ENCODE results near the gene SLC8A1.

SLC8A1 gene

DNA sequence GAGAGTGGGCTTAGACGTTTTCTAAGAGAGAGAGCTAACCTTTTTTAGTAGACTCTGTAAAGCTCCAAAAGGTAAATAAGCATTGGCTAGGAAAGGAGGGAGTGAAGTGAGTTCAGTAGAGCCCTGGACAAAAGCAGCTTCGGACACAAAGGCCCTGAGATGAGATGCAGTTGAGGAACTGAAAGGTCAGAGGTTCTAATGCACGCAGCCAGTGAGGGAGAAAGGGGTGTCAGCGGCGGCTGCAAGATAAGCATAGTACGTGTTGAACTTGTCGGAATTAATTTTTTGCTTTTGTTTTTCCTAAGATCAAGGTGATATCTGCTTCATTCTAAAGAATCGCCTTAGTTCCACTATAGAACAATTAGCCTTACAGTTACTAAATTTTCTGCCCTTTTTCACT is 11.2 kb upstream of the SLC8A1 start:
- no peak overlapping the region for H3K4me3 ChIP-seq (ENCODE audit: low read depth, low read length)

DNA sequence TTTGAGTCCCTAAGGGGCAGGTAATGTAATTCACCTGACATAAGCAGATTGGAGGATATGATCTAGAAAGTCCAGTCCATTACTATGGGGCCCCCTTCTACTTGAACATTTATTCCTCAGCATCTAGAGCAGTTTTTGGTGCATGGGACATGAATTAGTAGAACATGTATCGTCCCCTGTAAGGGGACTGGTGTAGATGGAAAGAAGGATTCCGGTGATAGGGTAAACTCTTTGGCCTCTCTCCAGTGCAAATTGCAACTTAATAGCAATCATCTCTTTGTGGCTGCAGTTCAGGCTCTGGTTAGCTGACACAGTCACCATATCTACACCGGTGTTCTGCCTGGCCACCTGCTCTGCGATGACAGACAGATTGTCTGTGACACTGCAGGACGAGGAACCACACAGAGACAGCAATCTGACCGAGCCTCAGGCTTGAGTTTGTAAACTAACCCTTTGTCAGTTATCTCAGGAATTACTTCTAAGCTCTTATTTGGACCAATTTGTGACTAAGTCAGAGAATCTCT is 6.4 kb upstream of the SLC8A1 start:
- no peak overlapping the region for H3K4me3 ChIP-seq (ENCODE audit: low read depth, low read length)

DNA sequence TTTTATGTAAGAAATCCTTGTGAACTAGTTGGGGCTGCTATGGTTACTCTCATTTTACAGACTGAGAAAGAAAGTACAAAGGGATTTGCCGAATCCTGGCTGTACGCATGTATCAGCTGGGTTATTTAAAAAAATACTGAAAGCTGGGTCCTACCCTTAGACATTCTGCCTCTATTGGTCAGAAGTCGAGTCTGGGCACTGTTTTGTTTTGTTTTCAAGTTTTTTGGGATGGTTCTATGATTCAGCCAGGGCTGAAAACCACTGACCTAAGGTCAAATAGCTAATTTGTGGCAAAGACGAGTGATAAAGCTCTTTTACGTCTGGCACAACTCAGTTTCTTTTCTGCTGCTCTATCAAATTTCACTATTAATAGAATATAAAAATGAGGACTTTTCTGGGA is 5.9 kb upstream of the SLC8A1 start:
- no peak overlapping the region for H3K4me3 ChIP-seq (ENCODE audit: low read depth, low read length)

DNA sequence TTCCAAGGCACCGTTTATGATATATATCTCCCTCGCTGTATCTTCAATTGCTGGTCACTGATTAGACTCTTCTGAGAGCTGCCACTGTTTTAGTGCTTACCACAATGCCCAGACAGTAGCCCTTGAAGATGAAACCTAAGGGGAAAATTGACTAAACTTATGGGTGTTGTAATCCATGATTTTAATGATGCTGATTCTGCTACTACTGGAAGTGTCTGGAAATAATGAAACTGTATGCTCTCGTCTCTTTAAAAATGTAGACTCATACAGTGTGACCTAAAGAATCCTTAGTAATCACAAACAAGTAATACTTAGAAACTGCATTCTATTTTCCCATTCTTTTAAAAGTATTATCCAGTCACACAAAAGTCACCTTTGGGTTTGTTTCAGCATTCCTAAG is 5.5 kb upstream of the SLC8A1 start:
- no peak overlapping the region for H3K4me3 ChIP-seq (ENCODE audit: low read depth, low read length)

DNA sequence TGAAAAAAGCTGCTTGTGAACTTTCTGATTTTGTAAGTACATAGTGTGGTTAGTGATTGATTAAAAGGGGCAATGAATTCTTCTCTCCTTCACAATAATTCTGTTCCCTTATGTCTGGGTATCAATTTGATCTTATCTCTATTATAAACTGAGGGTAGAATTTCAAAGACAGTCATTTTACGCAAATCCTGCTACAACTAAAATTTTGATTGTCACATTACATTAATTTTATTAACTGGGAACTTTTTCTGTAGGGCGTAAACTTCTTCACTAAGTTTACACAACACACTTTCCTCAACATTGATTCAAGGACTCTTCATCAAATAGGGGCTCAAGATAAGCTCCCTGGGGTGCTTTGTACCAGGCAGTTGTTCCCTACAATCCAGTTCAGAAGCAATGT is 5.0 kb upstream of the SLC8A1 start:
- H3K4me3 ChIP-seq (ENCODE audit: low read depth, low read length): no peak overlapping the region

DNA sequence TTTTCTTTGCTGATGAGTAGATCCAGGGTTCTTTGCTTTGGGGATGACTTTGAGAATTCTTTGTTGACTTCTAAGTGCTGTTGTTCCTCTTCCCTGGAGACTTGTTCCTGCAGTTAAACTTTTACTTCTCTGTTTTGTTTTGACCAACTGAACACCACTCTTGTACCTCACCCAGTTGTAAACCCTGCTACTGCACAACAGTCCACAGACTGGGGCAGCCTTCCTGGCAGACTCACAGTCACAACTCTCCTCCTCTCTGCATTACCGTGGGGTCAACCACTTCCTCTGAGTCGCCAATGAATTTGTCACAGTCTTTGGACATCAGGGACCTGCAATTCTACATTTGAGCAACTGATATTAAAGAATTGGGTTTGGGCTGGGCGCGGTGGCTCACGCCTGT is 3.8 kb upstream of the SLC8A1 start:
- H3K4me3 ChIP-seq (ENCODE audit: low read depth, low read length): no peak overlapping the region

DNA sequence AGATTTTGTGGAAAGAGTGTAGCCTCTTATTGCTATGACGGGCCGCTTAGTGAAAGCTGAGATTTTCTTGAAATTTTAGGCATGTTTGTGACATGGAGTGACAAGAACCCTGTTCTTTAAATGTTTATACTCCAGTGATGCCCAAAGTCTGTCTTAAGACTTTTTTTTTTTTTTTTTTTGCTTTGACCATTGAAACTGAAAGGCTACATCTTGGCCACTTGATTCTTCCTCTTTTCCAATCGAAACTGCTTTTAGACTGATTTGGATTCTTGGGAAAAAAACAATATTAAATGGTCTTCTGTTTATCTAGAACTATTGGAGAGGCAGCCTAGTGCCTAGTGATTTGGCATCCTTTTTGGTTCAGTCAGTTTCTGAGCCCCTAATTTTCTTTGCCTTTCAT is 2.4 kb upstream of the SLC8A1 start:
- no peak overlapping the region for H3K4me3 ChIP-seq (ENCODE audit: low read depth, low read length)

DNA sequence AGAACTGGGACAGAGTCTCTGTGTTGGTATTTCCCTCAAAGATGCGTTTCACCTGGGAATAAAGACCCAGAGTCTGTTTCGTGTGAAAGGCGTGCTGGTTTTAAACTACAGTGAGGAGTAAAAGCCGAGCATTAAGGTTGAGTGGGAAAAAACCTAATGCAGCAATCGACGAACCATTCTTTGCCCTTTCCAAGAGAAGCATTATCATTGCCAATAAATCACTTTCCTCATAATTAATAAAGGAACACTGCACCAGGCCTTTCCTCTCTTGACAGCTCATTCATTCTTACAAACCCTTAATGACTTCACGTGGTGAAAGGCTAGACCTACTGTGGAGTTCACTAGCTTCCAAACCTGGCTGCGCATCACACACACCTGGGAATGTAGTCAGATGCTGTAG is 896 bp upstream of the SLC8A1 start:
- H3K4me3 ChIP-seq (ENCODE audit: low read depth, low read length): no peak overlapping the region

DNA sequence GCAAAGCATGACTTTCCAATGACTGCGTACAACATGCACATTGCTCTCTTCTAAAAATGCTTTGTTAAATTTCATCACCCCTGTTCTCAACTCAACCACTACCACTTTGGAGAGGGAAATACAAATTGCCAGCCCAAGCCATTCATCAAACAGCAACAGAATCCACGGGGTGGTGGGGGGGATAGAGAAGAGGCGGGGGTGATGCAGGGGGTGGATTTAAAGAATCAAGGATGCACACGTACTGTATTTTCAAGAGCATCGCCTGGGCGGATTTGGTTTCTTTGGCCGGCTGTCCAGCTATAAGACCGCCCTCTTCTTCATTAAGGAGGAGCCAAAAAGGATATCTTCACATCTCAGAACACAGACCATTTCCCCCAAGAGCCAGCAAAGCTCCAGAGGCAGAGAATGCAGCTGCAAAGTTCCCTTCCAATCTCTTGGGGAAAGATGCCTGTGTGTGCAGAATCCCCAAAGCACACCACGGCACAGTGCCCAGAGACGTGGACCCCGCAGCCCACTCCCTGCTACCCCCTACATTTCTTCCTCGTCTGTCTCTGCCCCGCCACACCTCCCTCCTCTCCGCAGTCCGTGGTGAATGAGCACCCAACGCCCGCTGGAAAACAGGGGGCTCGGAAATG is 977 bp downstream of the SLC8A1 start:
- H3K4me3 ChIP-seq (ENCODE audit: low read depth, low read length): peak overlapping the region; percentile 56

DNA sequence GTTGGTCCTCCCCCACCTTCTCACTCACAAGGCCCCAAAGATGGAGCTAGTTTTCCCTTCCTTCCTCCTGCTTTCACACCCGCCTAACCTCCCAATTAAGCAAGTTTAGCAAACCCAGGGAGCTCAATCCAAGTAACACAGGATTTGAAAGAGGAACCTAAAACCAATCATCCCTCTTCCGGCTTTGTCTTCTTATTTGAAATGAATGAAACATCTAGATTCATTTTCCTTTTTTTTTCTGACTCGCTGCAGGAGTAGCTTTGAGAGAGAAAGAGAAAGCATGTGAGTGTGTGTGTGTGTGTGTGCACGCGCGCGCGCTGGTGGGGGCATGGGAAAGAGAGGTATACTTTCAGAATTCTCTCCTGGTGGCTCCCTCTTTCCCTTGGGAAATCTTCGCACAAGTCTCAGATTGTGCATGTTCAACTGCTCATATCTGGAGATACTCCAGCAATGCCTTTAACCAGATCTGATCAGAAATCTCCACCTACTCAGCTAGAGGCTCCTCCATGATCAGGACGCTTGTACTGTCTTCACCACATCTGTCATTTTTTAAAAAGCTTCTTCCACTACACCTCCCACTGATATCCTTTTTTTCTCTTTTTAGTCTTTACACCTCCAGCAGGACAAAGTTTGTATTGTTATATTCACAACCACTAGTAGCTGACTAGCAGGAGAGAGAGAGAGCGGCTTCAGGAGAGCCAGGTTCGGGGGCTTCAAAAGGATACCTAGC is 1.7 kb downstream of the SLC8A1 start:
- no peak overlapping the region for H3K4me3 ChIP-seq (ENCODE audit: low read depth, low read length)

DNA sequence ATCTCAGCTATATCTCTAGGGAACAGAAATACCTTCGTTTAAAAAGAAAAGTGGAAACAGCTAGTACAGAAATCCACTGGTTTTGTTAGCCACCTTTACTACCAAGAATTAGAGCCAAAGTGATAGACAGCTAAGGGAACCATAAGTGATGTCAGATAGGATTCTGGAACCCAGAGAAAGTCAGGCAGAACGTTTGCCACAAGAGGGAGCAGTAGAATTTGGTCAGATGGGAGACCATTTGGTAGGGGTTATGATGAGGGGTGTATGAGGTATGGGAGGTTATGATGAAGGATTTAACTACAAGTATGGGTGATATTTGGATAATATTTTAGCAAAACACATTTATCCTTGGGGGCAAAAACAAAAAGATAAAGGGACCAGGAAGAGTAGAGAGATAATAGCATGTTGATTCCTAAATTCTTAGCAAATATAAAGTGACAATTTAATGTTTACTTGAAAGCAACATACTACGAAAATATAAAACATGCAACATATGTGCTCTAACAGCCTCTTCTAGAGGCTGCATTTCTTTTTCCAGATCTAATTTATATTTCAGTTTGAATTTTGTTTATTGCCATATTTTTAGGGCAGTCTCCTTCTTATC is 3.3 kb downstream of the SLC8A1 start:
- H3K4me3 ChIP-seq (ENCODE audit: low read depth, low read length): no peak overlapping the region

DNA sequence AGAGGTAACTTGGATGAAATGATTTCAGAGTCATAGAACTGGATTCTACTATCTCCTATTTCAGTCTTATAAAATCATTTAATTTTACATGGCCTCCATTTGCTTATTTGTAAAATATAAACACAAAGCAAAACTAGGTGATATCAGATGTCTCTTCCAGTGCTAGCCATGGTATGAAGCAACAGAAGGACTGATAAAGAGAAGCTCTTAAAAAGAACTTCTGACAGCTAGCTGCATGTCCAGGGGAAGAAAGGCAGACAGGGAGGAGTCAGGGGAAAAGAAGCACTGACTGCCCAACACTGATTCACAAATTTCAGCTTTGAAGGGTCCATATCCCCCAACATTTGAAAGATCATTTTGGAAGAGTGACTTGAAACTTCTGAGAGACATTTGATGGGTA is 6.4 kb downstream of the SLC8A1 start:
- H3K4me3 ChIP-seq (ENCODE audit: low read depth, low read length): no peak overlapping the region

DNA sequence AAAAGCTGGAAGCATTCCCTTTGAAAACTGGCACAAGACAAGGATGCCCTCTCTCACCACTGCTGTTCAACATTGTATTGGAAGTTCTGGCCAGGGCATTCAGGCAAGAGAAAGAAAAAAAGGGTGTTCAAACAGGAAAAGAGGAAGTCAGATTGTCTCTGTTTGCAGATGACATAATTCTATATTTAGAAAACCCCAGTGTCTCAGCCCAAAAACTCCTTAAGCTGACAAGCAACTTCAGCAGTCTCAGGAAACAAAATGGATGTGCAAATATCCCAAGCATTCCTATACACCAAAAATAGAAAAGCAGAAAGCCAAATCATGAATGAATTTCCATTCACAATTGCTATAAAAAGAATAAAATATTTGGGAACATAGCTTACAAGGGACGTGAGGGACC is 11.1 kb downstream of the SLC8A1 start:
- no peak overlapping the region for H3K4me3 ChIP-seq (ENCODE audit: low read depth, low read length)

DNA sequence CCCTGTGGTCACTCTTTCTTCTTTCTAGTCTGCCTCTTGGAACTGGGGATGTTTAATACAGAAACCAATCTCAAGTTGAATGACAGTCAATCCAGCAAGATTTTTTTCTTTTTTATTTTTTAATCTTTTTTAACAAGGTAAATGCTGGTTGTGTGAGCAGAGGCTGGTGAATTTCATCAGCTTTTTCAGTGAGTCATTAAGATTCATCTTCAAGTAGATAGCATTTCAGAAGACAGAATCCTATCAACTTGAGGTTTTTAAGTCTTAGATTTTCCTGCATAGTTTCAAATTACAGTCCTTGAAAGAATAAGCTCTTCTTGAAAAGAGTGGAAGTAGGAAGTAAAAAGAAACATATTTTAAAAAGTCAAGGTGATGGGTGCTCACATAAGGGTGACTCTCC is 12.4 kb downstream of the SLC8A1 start:
- no peak overlapping the region for H3K4me3 ChIP-seq (ENCODE audit: low read depth, low read length)

DNA sequence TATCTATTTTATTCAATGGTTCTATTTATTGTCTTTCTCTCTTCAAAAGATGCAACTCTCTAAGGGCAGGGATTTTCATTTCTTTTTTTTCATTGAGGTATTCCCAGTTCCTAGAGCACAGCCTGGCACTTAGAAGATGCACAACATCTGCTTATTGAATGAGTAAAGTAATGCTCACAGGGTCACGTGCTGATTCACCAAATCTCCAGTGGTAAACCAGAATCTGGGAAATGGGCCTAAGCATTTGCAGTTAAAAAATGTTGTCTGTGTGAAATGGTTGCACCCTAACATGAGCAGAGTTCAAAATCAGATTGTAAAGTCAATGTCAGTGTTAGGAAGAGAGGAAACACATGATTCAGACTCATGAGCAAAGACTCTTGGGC is 15.8 kb downstream of the SLC8A1 start:
- no peak overlapping the region for H3K4me3 ChIP-seq (ENCODE audit: low read depth, low read length)

DNA sequence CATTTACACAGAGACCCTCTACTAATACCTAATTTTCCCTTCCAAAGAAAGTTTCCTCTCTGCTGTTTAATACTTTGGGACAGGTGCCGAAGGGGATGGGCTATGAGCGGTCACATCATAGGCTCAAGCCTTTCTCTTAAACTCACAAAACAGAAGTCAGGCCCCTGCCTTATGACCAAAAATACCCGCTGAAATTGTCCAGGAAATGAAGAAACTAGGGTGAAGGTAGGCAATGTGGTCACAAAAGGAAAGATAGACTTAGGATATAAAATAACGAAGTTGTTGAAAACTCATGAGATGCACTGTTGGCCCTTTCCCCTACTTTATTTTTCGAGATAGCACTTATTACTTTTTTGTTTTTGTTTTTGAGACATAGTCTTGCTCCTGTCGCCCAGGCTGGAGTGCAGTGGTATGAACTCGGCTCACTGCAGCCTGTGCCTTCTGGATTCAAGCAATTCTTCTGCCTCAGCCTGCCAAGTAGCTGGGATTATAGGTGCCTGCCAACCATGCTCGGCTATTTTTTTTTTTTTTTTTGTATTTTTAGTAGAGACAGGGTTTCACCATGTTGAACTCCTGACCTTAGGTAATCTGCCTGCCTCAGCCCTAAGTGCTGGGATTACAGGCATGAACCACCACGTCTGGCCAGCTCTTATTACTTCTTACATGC is 16.3 kb downstream of the SLC8A1 start:
- no peak overlapping the region for H3K4me3 ChIP-seq (ENCODE audit: low read depth, low read length)

DNA sequence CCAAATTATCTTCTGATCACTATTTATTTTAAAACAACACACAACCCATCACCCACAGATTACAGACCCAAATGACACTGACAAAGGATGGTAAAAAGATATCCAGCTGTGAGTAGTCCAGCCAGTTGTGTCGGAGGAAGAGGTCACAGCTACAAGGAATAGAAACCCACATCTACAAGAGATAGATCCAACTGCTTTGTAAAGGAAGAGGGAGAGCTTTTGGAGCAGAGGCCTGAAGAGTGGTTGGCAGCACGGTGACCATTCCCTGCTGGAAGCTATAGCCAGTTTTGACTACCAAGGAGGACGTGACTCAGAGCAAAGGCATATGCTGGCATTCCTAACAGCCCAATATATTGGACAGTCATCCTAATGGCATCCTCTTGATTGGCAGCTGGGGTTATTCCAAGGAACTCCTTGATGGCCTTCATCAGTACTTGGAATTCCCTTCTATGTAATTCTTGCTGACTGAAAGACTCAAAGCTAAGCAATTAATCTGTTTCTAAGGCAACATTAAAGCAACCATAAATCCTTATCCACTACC is 17.1 kb downstream of the SLC8A1 start:
- no peak overlapping the region for H3K4me3 ChIP-seq (ENCODE audit: low read depth, low read length)

DNA sequence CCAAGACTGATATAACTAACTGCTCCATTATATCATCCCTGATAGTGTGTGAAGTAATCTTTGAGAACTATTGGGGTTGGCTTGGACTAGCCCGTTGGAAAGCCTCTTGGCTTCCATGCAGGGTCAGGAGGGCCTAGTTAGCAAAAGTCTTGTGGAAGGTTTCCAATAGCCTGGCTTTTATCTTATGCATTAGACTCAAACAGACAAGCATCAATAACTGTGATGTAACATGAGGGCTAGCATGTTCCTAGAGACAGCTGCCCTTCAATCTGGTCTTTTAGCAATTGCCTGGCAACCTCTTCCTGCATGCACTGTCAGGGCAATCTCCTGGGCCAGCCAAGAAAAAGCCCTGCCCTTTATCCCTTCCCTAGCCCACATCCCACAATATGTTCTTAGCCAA is 18.2 kb downstream of the SLC8A1 start:
- no peak overlapping the region for H3K4me3 ChIP-seq (ENCODE audit: low read depth, low read length)

DNA sequence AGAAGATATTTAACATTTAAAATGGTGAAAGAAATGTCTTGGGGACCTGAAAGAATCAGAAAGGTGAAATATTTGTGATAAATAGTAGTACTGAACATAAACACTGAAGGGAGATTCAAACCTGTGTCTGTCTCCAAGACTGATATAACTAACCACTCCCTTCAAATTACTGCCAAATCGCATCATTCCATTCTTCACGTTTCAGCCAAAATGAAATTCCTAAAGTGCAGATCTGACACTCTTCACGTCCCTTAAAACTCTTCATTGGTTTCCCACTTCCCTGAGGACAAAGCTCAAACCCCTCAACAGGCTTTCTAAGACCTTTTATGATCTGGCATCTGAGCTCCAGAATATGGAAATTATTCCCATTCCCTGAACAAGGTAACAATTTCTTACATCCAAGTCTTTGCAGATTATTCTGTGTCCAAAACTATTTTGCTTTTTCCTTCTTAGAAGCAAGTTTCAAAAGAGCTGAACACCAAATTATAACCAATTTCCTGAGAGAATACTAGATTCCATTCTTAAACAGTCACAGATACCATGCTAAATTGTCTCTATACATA is 18.9 kb downstream of the SLC8A1 start:
- H3K4me3 ChIP-seq (ENCODE audit: low read depth, low read length): no peak overlapping the region

DNA sequence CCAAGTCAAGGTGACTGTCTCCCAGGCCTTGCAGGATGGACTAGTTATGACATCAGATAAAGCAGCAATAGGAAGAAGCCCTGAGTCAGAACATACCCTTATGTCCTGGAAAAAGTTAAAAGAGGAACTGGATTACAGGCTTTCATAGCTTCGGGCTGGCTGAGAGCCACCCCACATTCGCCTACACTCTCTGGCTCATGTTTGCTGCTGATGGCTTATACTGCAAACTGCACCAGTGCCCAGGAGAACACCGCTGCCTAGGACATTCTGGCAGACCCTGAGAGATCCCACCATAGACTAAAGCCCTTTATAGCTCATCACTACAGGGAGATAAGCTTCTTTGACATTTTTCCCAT is 20.3 kb downstream of the SLC8A1 start:
- no peak overlapping the region for H3K4me3 ChIP-seq (ENCODE audit: low read depth, low read length)
